ENCODE data around the gene BEST1. TPM values are rescaled to one million over a fixed set of nuclear protein-coding genes. Genes with fewer than 3 reads are reported as not detected.

The BEST1 gene
- total RNA-seq = under 0.01 TPM in 2 replicates

DNA sequence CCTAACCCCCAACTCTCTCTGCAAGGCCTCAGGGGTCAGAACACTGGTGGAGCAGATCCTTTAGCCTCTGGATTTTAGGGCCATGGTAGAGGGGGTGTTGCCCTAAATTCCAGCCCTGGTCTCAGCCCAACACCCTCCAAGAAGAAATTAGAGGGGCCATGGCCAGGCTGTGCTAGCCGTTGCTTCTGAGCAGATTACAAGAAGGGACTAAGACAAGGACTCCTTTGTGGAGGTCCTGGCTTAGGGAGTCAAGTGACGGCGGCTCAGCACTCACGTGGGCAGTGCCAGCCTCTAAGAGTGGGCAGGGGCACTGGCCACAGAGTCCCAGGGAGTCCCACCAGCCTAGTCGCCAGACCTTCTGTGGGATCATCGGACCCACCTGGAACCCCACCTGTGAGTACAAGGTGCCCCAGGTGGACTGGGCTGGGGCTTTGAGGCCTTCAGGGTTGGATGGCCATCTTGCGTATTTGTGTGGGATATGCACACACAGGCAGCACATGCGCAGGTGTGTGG lies at the start of gene BEST1:
TSS of gene BEST1 (plus strand) at position 317 of the 513 bp plus-strand sequence. CDS start 1,456 bp downstream, outside the sequence.

DNA sequence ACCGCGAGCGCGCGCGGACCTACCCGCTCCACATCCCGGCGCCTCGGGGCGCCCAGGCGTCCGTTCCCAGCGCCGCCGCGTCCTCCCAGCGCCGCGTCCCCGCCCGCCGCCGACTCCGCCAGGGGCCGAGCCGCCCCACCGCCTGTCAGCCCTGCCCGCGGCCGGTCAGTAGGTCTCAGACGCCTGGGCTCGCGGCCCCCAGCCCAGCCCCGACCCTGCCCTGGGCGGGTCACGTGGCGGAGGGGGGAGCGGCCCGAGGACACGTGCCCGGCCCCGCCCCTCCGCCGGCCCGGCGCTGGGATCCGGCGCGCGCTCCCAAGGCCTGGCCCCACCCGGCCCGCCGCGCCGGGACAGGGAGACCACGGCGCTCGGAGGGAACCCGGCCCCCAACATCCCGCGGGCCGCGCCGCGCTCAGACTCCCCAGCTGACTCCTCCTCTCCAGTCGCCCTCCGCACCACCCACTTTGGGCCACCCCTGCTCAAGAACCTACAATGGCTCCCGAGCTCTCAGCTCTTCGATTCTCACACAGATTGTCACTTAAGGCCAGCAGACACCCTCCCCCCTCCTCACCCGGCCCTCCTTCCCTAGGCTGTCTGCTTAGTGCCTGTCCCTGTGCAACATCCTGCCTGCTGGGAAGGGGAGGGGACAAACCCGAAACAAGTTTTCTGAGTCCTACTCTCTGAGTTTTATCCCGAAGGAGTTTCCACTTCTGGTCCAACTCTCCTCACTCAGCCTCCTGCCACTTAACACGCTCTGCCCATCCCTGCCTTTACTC lies 32.6 kb upstream of the BEST1 start, which contains the start of gene RAB3IL1:
TSS of gene RAB3IL1 (minus strand) at position 233 of the 776 bp plus-strand sequence. CDS start at position 34, 199 bp downstream.

DNA sequence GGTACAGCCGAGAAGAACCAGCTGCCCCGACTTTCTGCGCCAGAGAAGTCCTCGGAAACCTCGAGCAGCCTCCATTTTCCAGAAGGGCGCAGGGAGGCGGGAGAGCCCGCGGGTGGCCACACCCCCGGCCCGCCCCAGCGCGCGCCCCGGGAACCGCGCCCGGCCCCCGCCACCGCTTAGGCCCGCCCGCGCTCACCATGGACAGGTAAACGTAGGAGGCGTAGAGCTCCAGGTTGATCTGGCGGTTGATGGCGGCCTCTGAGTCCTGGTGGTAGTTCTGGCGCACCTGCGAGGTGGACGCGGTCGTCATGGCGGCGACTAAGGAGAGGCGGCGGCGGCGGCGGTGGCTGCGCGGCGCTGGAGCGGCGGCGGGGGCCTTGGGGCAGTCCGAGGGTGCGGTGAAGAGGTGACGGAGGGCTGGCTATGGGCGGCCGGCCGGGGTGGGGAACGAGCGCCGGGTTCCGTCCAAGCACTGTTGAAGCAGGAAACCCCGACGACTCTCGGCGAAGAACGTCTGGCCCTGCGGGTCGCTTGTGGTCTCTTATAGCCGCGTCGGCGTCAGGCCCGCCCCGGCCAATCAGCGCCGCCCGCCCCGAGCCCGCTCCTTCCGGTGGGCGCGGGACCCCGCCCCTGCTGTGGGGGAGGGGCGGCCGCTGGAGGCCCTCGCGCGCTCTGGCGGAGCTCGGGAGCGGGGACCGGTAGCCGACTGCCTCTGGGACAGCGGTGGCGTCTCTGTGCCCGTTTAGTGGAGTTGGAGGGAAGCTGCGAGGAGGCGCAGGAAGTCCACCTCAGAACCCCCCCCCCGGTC lies 17.2 kb downstream of the BEST1 start, which contains the start of gene FTH1:
TSS of gene FTH1 (minus strand) at position 519 of the 808 bp plus-strand sequence. CDS start at position 310, 209 bp downstream.

Other genes starting within 250 kb of the BEST1 start
- gene MYRF, start 197.7 kb upstream of the BEST1 start, total RNA-seq = 0.11 and 0.26 TPM in 2 replicates
- gene TMEM258, start 157.8 kb upstream of the BEST1 start, total RNA-seq = 109 and 203 TPM in 2 replicates
- gene FEN1, start 157.4 kb upstream of the BEST1 start, total RNA-seq = 9.6 and 10.7 TPM in 2 replicates
- 18.4 and 29.9 TPM in 2 replicates for gene FADS1, start 133.3 kb upstream of the BEST1 start, total RNA-seq
- gene FADS2, start 122.1 kb upstream of the BEST1 start, total RNA-seq = 23.1 and 32.7 TPM in 2 replicates
- gene FADS3, start 58.8 kb upstream of the BEST1 start, total RNA-seq = 26.9 and 51.1 TPM in 2 replicates
- gene RAB3IL1, start 32.8 kb upstream of the BEST1 start, total RNA-seq = 6.3 and 12.2 TPM in 2 replicates
- gene FTH1, start 17.3 kb downstream of the BEST1 start, total RNA-seq = 380 and 579 TPM in 2 replicates
- gene INCENP, start 173.7 kb downstream of the BEST1 start, total RNA-seq = 7.9 and 9.3 TPM in 2 replicates
- gene SCGB1D1, start 239.9 kb downstream of the BEST1 start, total RNA-seq = not detected in 2 replicates